HG03354 (cell line): Measurements from ENCODE around the gene METTL2A.
"Not testable (repeated sequence)": the region's sequence is repeated elsewhere in the genome, so short reads cannot be mapped to it uniquely, and the experiment has no call there.

Experiments
- ATAC-seq: cut with Tn5 transposase; IDR thresholded peaks from one replicate; pipeline ENCODE4 v1.9.1; 2021; ENCODE audit warnings: mild to moderate bottlenecking; ENCODE audit not compliant: unreplicated experiment, poor library complexity, severe bottlenecking

METTL2A gene, protein sequence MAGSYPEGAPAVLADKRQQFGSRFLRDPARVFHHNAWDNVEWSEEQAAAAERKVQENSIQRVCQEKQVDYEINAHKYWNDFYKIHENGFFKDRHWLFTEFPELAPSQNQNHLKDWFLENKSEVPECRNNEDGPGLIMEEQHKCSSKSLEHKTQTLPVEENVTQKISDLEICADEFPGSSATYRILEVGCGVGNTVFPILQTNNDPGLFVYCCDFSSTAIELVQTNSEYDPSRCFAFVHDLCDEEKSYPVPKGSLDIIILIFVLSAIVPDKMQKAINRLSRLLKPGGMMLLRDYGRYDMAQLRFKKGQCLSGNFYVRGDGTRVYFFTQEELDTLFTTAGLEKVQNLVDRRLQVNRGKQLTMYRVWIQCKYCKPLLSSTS

DNA sequence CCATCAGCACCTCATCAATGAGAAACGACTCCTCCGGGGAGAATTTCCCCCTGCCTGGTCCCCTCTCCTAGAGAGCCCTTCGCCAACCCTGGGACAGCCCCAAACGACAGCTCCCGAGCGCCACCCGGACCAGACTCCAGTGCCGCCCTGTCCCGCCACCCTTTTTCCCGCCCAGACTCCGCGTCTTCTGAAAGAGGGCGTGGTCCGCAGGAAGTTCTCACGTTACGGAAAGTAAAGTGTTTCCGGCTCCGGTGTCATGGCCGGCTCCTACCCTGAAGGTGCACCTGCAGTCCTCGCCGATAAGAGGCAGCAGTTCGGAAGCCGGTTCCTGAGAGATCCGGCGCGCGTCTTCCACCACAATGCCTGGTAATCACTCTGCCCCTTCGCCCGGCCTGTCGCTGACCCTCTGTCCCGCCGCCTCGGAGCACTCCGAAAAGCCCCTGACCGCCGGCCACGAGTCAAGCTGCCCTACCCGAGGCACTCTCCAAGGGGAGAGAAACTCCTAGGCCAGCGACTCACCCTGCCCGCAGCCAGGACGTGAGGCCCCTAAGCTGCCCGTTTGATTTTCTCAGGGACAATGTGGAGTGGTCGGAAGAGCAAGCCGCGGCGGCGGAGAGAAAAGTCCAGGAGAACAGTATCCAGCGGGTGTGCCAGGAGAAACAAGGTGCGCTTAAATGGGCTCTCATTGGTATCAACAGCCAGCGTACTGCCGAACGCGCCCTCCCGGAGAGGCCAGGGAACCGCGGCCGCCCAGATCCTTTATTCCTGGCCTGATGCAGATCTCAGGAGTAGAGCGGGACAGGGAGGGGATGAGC is at the start of gene METTL2A:
Gene METTL2A, plus strand, starts transcription at position 251 of the 815 bp plus-strand sequence. Its CDS starts 6 bp downstream, at position 257.
- peak; percentile 94 for ATAC-seq

GRCh38 chr17:62380253-62380652 is 43.4 kb upstream of the METTL2A start, which contains the start of gene EFCAB3:
EFCAB3 (plus strand) TSS chr17:62380553; CDS start chr17:62382980, 2,427 bp downstream.
- ATAC-seq, result no peak

- no peak for ATAC-seq
These were observed 42.1 kb upstream of the METTL2A start for GRCh38 chr17:62381561-62381960.

- no peak for ATAC-seq
These were observed 34.8 kb upstream of the METTL2A start for GRCh38 chr17:62388856-62389255.

- ATAC-seq, result no peak
These were observed 30.8 kb upstream of the METTL2A start for GRCh38 chr17:62392908-62393307.

- no peak for ATAC-seq
These were observed 24.8 kb upstream of the METTL2A start for GRCh38 chr17:62398891-62399290.

- no peak for ATAC-seq
These were observed 18.2 kb upstream of the METTL2A start for GRCh38 chr17:62405451-62405850.

- not testable (repeated sequence) for ATAC-seq
These were observed 10.6 kb upstream of the METTL2A start for GRCh38 chr17:62413090-62413489.

DNA sequence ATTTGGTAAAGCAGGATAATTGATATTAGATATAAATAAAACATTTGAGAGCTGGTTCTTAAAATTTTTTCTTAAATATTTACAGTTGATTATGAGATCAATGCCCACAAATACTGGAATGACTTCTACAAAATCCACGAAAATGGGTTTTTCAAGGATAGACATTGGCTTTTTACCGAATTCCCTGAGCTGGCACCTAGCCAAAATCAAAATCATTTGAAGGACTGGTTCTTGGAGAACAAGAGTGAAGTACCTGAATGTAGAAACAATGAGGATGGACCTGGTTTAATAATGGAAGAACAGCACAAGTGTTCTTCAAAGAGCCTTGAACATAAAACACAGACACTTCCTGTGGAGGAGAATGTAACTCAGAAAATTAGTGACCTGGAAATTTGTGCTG is 2.5 kb downstream of the METTL2A start:
- ATAC-seq, result not testable (repeated sequence)

- not testable (repeated sequence) for ATAC-seq
These were observed 11.6 kb downstream of the METTL2A start for GRCh38 chr17:62435251-62435650.

- ATAC-seq, result not testable (repeated sequence)
These were observed 17.5 kb downstream of the METTL2A start for GRCh38 chr17:62441181-62441580.

GRCh38 chr17:62444063-62444462 is 20.4 kb downstream of the METTL2A start:
- no peak for ATAC-seq

GRCh38 chr17:62445791-62446190 is 22.1 kb downstream of the METTL2A start:
- not testable (repeated sequence) for ATAC-seq

DNA sequence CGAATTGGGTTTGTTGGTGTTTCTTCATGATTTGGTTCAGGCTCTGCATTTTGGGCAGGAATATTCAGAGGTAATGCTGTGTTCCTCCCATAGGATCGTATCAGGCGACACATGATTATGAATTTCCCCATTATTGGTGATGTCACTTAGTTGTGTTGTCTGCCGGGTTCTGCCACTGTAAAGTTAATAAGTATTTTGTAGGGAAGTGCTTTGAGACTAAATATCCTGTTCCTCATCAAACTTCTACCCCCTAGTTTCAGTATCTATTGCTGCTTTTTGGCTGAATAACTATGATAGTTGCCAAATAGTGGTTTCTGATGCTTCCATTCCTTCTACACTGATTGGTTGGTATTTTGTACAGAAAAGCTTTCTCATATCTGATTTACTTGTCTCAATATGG is 28.5 kb downstream of the METTL2A start:
- not testable (repeated sequence) for ATAC-seq

GRCh38 chr17:62453041-62453440 is 29.3 kb downstream of the METTL2A start:
- not testable (repeated sequence) for ATAC-seq

- peak; percentile 38 for ATAC-seq
These were observed 30.0 kb downstream of the METTL2A start for GRCh38 chr17:62453656-62454055.

DNA sequence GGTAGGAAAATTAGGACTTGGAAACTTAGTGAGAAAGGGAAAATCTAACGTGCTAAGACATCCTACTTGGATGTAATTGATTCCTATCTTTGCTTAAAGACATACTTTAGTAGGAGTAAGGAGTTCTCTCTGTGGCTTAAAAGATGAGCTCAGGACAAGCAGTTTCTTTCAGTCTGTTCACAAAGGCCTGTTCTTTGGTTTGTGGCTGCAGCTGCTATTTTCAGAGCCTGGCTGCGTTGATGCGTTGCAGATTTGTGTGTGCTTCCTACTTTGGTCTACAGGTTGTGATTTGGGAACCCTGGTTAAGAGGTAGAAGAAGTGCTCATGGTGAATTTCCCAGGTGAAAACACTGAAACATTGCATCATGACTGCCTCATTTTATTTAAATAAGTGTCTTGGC is 30.4 kb downstream of the METTL2A start:
- ATAC-seq, result peak; percentile 69

- no peak for ATAC-seq
These were observed 32.3 kb downstream of the METTL2A start for GRCh38 chr17:62456016-62456415.

- ATAC-seq, result not testable (repeated sequence)
These were observed 34.8 kb downstream of the METTL2A start for GRCh38 chr17:62458483-62458882.

GRCh38 chr17:62464422-62464821 is 40.7 kb downstream of the METTL2A start:
- ATAC-seq, result not testable (repeated sequence)

GRCh38 chr17:62465271-62465670 is 41.6 kb downstream of the METTL2A start:
- ATAC-seq, result not testable (repeated sequence)
